Natural killer cell (primary cell): ENCODE data around the gene SF3B2. TPM values are rescaled to one million over a fixed set of nuclear protein-coding genes. Genes with fewer than 3 reads are reported as not detected.
A peak's percentile ranks its signal among the peaks of the same experiment; 100 is the strongest.

Source experiments
- ATAC-seq, 3 donors: fragments of 150-1000 bp in 2 of 3; fragments of 200-7000 bp in 1 of 3; cut with Tn5 transposase; 1 replicate in 1 of 3; 2 replicates in 2 of 3; pipeline ENCODE4 v1.10.0; 2021; ENCODE audit warnings: mild to moderate bottlenecking in 2 of 3, moderate library complexity in 2 of 3
- DNase-seq, 2 donors: peaks; one replicate each; pipeline versions ENCODE4 v3.0.0 to v3.0.0-alpha.2; 2013 to 2021; ENCODE audit warnings: mixed read lengths in 1 of 2
- H3K27ac ChIP-seq: one replicate; pipeline ENCODE4 v1.5.1; 2013; ENCODE audit warnings: mild to moderate bottlenecking, low read length
- H3K27me3 ChIP-seq: one replicate; pipeline ENCODE4 v1.6.1; 2013; ENCODE audit warnings: low read length; ENCODE audit not compliant: control insufficient read depth, insufficient read depth
- H3K36me3 ChIP-seq: one replicate; pipeline ENCODE4 v1.6.1; 2013; ENCODE audit warnings: low read length; ENCODE audit not compliant: control insufficient read depth, insufficient read depth
- H3K4me1 ChIP-seq: one replicate; pipeline ENCODE4 v1.6.1; 2013; ENCODE audit warnings: low read length; ENCODE audit not compliant: control insufficient read depth, insufficient read depth
- H3K4me3 ChIP-seq: one replicate; pipeline ENCODE4 v1.5.1; 2013; ENCODE audit warnings: low read length
- H3K9me3 ChIP-seq: one replicate; pipeline ENCODE4 v1.6.1; 2013; ENCODE audit warnings: low read length; ENCODE audit not compliant: control insufficient read depth, insufficient read depth
- H3K27ac Mint-ChIP-seq, 2 donors: one replicate each; pipeline ENCODE4 v1.8.0; 2022; ENCODE audit warnings: mild to moderate bottlenecking in 2 of 2, mixed read lengths in 2 of 2, moderate library complexity in 1 of 2
- H3K27me3 Mint-ChIP-seq, 2 donors: one replicate each; pipeline ENCODE4 v1.8.0; 2022; ENCODE audit warnings: low read depth in 2 of 2, mixed read lengths in 2 of 2
- H3K36me3 Mint-ChIP-seq: one replicate; pipeline ENCODE4 v1.8.0; 2022; ENCODE audit warnings: mixed read lengths
- H3K4me1 Mint-ChIP-seq, 2 donors: one replicate each; pipeline ENCODE4 v1.8.0; 2022; ENCODE audit warnings: mixed read lengths in 2 of 2
- H3K4me3 Mint-ChIP-seq: one replicate; pipeline ENCODE4 v1.8.0; 2022; ENCODE audit warnings: mild to moderate bottlenecking, moderate library complexity, mixed read lengths
- H3K9me3 Mint-ChIP-seq, 2 donors: one replicate each; pipeline ENCODE4 v1.8.0; 2022; ENCODE audit warnings: mixed read lengths in 2 of 2
- CTCF ChIP-seq: fragments of 200-600 bp; IDR thresholded peaks from one replicate; pipeline ENCODE4 v1.8.0; 2022; ENCODE audit warnings: antibody characterized with exemption
- WGBS: methylation state at CpG from one replicate; pipeline ENCODE4 v1.1.7; 2013; ENCODE audit warnings: missing lambda C conversion rate; ENCODE audit not compliant: insufficient coverage; 5-methylcytosine and 5-hydroxymethylcytosine counted together
- intact Hi-C: fragments of 100-400 bp; cut with micrococcal nuclease; formaldehyde crosslinking; loops from one replicate; pipeline ENCODE4 v1.14.2; 2022
- total RNA-seq, 4 donors: library from RNA; stranded (reverse); fragments of 120-200 nt in 1 of 4; gene quantifications; one replicate each; pipeline versions ENCODE4 v1.2.3 to v1.2.4, GENCODE V29; 2013 to 2022

The SF3B2 gene
- total RNA-seq, 3 donors from 2014 or later (not counting 1 experiment from before 2014, with no cell fraction given): 249 to 269 (median 253) TPM

- Mint-ChIP-seq H3K9me3 (peaks cover 0 to 2% of the 10 kb centered on the region in 2 donors), H3K27me3 (no peaks in the 10 kb centered on the region), H3K4me1 (peaks cover 49 to 66% of the 10 kb centered on the region in 2 donors), H3K4me3 (peak overlapping the region; percentile 85), H3K36me3 (no peaks in the 10 kb centered on the region), H3K27ac (peak overlapping the region; percentile 85 to 92)
- DNase-seq: no peak
- Histone ChIP-seq H3K4me3 (no peak overlapping the region), H3K9me3 (no peaks in the 10 kb centered on the region), H3K4me1 (peaks cover 40% of the 10 kb centered on the region), H3K27me3 (no peaks in the 10 kb centered on the region), H3K27ac (peak overlapping the region; percentile 50), H3K36me3 (no peaks in the 10 kb centered on the region)
- ATAC-seq: peak in 2 of 3 donors; percentile 41 to 48
- intact Hi-C loops: no loop called here
- 62% methylated on average over 4 of the region's 4 CpGs for WGBS
- no peak for TF ChIP-seq CTCF
Observed at GRCh38 chr11:66106786-66107599, 54.8 kb downstream of the SF3B2 start.

- Mint-ChIP-seq H3K9me3 (peaks cover 0 to 2% of the 10 kb centered on the region in 2 donors), H3K27ac (peak overlapping the region; percentile 85 to 92), H3K4me3 (peak overlapping the region; percentile 85), H3K27me3 (no peaks in the 10 kb centered on the region), H3K36me3 (no peaks in the 10 kb centered on the region), H3K4me1 (peaks cover 58 to 74% of the 10 kb centered on the region in 2 donors)
- Histone ChIP-seq H3K27me3 (no peaks in the 10 kb centered on the region), H3K27ac (peak overlapping the region; percentile 50), H3K4me3 (no peak overlapping the region), H3K4me1 (peaks cover 42% of the 10 kb centered on the region), H3K36me3 (no peaks in the 10 kb centered on the region), H3K9me3 (no peaks in the 10 kb centered on the region)
- peak in 2 of 3 donors; percentile 27 to 63 for ATAC-seq
- intact Hi-C loops: no loop called here
- WGBS: 74% methylated on average over 3 of the region's 3 CpGs
- DNase-seq: no peak
- TF ChIP-seq CTCF: no peak
Observed at GRCh38 chr11:66107600-66108510, 55.7 kb downstream of the SF3B2 start.

GRCh38 chr11:66109294-66109693 lies 57.1 kb downstream of the SF3B2 start:
- no peak for DNase-seq
- Mint-ChIP-seq H3K27me3 (no peaks in the 10 kb centered on the region), H3K27ac (peak overlapping the region; percentile 85 to 92), H3K9me3 (peaks cover 0 to 2% of the 10 kb centered on the region in 2 donors), H3K4me3 (no peak overlapping the region), H3K36me3 (no peaks in the 10 kb centered on the region), H3K4me1 (peaks cover 66 to 75% of the 10 kb centered on the region in 2 donors)
- WGBS: 100% methylated on average over 1 of the region's 2 CpGs
- no peak for TF ChIP-seq CTCF
- Histone ChIP-seq H3K9me3 (no peaks in the 10 kb centered on the region), H3K4me1 (peaks cover 47% of the 10 kb centered on the region), H3K4me3 (no peak overlapping the region), H3K36me3 (no peaks in the 10 kb centered on the region), H3K27me3 (no peaks in the 10 kb centered on the region), H3K27ac (no peak overlapping the region)
- intact Hi-C loops: no loop called here
- ATAC-seq: peak in 2 of 3 donors; percentile 53 to 72
